HG03135 (cell line): ENCODE measurements around the gene STK35.
"Not testable (repeated sequence)": the region's sequence is repeated elsewhere in the genome, so short reads cannot be mapped to it uniquely, and the experiment has no call there.

Experiments used
- ATAC-seq: cut with Tn5 transposase; IDR thresholded peaks from one replicate; pipeline ENCODE4 v1.9.1; 2021; ENCODE audit warnings: mild to moderate bottlenecking, moderate library complexity; ENCODE audit not compliant: unreplicated experiment

Gene STK35

GRCh38 chr20:2156666-2157624, 55.3 kb downstream of the STK35 start:
- no peak for ATAC-seq

DNA sequence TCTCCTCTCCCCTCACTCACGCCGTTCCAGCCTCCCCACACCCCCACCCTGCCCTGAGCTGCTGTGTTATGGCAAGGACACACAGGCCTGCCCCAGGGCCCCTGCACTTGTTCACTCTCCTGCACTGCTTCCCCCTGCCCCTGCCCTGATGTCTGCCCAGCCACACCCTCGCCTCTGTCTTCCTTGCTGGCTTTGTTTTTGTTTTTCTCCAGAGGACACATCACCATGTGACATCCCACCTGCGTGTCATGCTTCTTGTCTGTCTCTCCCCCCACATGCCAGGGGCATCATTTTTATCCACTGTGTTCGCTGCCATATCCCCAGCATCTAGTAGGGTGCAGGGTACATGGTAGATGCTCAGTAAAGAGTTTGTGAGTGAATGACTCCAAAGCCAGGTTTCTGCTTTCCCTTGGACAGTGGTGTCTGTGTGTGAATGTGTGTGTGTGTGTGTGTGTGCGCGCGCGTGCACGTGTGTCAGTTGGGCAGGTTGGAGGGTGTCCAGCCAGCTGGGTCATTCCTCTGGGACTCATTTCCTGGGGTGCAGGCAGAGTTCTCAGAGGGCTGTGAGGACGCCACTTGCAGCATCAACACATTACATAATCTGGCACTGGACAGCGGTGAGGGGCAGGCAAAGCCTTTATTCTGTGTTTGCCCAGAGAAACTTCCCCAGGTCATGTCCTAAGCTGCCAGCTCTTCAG, 60.6 kb downstream of the STK35 start:
- ATAC-seq = no peak

- no peak for ATAC-seq
Observed at GRCh38 chr20:2162823-2163166, 61.2 kb downstream of the STK35 start.

DNA sequence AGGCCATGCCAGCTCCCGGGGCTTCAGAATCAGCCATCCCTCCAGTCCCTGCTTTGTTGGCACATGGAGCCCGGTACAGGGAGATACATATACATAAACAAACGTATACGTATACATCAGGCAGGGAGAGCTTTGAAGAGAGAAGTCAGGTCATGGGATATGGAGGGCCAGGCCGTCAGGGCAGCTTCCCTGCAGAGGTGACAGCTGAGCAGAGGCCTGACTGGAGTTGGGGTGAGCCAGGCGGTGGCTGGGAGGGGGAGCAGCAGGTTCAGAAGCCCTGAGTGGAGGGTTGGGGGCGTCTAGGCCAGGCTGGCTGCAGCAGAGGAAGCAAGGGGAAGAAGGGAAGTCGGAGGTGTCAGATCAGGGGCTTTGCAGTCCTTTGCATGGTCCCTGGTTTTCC, 61.7 kb downstream of the STK35 start:
- ATAC-seq = no peak

DNA sequence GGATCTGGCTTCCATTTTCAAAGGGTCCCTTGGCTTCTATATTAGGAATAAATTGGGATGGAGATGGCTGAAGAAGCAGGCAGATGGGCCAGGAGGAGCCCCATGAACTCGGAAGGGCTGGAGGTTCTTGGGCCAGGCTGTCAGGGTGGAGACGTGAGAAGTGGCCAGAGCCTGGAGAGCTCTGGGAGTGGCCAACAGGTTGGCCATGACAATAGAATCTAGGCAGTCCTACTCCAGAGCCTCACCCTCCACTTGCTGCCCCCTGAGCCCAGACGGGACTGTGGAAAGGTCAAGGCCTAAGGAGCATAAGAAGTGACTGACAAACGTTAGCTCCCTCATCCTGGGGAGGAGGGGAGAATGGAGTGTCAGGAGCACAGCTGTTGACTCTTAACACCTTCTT, 62.1 kb downstream of the STK35 start:
- no peak for ATAC-seq

GRCh38 chr20:2164421-2164820, 62.8 kb downstream of the STK35 start:
- ATAC-seq = no peak

- ATAC-seq = no peak
Observed at GRCh38 chr20:2164966-2165365, 63.3 kb downstream of the STK35 start.

DNA sequence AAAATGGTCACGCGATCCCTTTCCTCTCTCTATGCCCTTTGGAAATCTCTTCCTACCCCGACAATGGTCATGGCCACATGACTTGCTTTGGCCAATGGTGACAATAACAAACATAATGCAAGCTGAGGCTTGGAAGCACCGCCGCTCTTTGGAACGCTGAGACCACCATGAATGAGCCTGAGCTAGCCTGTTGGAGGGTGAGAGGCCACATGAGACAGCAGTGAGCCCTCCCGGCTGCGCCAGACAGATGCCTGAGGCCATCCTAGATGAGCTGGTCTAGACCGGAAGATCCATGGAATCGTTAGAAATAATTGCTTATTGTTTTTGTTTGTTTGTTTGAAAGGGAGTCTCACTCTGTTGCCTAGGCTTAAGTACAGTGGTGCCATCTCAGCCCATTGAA, 64.2 kb downstream of the STK35 start:
- ATAC-seq = no peak

- no peak for ATAC-seq
Observed at GRCh38 chr20:2167112-2167511, 65.5 kb downstream of the STK35 start.

GRCh38 chr20:2168946-2169345, 67.3 kb downstream of the STK35 start:
- no peak for ATAC-seq

DNA sequence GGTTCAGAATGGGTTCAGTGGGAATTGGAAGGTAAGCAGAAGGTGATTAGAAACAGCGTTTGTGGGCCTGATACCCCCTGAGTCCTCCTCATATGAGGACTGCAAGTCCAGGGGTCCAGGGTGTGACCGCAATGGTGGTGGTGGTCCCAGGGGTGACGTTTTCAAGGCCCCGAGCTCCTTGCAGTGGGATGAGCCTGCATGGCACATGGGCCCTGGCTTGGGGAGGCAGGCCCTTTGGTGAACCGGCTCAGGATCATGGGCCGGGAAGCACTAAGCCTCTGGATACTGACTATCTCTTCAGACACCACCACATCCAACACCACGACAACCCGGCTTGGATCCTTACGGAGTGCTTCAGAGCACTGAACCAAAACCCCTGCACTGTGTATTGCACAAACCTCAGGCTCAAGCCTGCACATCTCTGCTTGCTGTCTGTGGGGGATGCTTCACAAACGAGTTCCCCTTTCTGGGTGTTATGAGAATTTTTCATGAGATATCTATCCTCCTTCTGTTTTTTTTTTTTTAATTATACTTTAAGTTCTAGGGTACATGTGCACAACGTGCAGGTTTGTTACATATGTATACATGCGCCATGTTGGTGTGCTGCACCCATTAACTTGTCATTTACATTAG, 67.9 kb downstream of the STK35 start:
- no peak for ATAC-seq

- no peak for ATAC-seq
Observed at GRCh38 chr20:2170404-2170803, 68.8 kb downstream of the STK35 start.

- ATAC-seq = no peak
Observed at GRCh38 chr20:2171266-2171790, 69.7 kb downstream of the STK35 start.

DNA sequence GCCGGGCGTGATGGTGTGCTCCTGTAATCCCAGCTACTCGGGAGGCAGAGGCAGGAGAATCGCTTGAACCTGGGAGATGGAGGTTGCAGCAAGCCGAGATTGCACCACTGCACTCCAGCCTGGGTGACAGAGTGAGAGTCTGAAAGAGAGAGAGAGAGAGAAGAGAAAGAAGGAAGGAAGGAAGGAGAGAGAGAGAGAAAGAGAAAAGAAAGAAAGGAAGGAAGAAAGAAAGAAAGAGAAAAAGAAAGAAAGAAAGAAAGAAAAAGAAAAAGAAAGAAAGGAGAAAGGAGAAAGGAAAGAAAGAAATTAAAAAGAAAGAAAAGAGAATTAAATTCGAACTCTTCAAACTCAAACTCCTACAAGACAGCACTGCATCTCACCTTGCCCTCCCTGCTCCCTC, 70.2 kb downstream of the STK35 start:
- ATAC-seq = not testable (repeated sequence)

DNA sequence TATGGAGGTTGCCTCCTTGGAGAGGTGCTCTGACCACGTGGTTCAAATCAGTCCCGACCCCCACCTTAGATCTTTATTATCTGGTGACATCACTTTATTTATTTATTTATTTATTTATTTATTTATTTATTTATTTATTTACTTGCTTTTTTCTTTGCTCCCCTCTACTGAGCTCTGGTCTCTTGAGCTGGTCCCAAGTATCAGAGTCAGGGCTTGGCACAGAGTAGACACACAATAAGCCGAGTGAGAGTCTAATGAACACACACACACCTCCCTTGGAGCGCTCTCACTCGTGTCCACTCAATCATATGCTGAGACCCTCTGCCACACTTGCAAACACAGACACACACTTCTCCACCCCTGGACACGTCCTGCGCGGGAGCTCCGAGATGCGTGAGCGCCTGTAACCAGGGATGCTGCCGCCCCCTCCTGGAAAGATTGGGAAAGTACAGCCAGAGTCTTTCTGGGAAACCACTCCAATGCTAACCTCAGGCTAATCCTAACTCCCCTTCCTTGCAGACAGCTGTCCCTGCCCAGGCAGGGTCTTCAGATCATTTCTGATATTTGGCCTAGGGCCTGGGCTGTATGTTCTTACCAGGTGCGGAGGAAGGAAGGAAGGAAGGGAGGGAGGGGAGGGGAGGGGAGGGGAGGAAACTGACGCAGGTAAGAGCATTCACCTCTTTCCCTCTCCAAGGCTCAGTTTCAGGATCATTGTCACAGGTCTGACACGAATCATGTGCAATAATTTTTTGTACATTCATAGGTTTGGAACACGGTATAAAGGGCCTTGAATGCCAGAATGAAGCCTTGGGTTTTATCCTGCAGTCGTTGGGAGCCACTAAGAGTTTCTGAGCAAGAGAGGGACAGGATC, 70.9 kb downstream of the STK35 start:
- no peak for ATAC-seq

DNA sequence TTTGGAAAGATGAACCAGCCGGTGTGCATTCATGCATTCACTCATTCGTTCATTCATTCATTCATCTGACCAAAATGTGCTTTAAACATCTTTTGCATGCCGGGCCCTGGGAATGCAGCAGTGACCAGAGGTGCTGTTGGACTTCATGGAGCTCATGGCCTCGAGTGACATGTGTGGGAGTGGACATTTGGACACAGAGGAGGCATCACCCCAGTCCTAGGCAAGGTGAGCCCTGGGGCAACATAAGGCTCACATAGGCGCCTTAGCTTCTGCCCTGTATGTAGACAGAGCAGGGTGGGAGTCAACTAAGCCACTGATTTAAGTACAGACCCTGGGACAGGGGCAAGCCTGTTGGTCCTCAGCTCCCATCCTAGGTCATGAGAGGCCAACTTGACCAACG, 71.6 kb downstream of the STK35 start:
- no peak for ATAC-seq

DNA sequence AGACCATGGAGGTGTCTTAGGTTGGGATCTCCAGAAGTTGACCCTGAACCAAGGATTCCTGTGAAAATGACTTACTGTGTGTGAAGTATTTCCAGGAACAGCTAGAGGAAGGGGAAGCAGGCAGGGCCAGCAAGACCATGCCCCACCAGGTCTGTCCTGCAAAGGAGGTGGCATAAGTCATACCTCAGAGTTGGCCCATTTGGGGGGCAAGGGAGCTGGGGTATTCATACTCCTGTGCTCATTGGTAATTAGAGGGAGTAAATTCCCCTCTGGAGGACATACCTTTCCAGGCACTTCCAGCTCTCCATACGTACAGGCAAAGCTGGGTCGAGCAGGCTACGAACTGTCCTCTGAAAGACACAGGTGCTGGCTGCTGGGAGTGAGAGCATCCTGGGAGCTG, 72.4 kb downstream of the STK35 start:
- no peak for ATAC-seq

GRCh38 chr20:2176946-2177345, 75.3 kb downstream of the STK35 start:
- no peak for ATAC-seq

DNA sequence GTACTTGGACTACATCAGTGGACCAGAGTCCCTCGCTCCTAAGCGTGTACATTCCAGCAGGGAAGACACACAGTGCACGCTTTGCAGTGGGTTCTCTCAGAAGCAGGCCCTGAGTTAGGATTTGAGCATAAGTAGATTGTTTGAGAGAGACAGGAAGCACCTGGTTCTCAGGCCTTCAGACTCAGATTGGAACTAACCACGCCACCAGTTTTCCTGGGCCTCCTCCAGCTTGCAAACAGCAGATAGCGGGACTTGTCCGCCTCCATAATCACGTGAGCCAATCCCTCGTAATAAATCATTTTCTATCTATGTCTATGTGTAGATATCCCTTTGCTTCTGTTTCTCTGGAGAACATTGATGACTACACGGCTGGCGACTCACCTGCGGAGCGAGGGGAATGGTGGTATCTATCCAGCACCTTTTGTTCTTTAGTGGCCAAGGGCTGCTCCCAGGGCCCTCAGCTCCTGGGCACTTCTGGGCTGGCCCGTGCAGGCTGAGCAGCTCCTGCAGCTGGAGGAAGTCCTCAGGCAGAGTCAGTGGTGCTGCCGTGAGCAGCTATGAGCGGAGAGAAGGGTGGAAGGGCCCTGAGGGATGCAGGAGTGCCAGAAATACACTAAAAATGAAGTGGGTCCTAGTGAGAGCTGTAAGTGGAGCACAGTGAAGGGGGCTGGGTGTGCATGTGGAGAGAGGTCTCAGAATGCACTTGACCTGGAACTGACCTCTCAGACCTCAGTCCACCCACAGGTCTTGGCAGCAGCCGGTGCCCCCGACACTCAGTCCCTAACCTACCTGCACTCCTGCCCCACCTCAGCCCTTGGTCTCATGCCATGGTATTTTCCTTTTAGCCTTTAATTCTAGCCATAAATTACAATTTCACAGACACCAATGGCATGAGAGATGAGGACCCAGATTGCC, 76.9 kb downstream of the STK35 start:
- ATAC-seq = no peak

GRCh38 chr20:2179233-2179580, 77.6 kb downstream of the STK35 start:
- ATAC-seq = no peak
